ENCODE results near the gene AMPD3. TPM values are rescaled to one million over a fixed set of nuclear protein-coding genes. Genes with fewer than 3 reads are reported as not detected.

The AMPD3 gene
- total and polyA plus RNA-seq, 7 donors = 23.5 to 120 (median 67.7) TPM

- no peak for DNase-seq
- TF ChIP-seq CTCF (IDR thresholded peaks at IDR 0.05) = no peak
- no peaks in the 10 kb centered on the region for H3K27me3 ChIP-seq (ENCODE audit: insufficient read depth in 3 of 3, low read length in 2 of 3)
- no peak for ATAC-seq
- no peaks in the 10 kb centered on the region for H3K36me3 ChIP-seq (ENCODE audit: insufficient read depth in 1 of 2, low read depth in 1 of 2)
- H3K9me3 ChIP-seq = peaks cover 10% of the 10 kb centered on the region
- H3K27ac ChIP-seq = no peak overlapping the region
- no peaks in the 10 kb centered on the region for H3K4me1 ChIP-seq
- intact Hi-C loops (cut with DNase I) = no loop called here
- H3K4me3 ChIP-seq = no peak overlapping the region
- 30 to 45% (median 31%) methylated on average over 6 of the region's 6 CpGs for WGBS, 3 donors
These were observed 36.7 kb upstream of the AMPD3 start for GRCh38 chr11:10418259-10418949.

- Histone ChIP-seq H3K4me1 (no peaks in the 10 kb centered on the region), H3K27ac (no peak overlapping the region), H3K27me3 (ENCODE audit: insufficient read depth in 3 of 3, low read length in 2 of 3) (no peaks in the 10 kb centered on the region), H3K9me3 (peaks cover 10% of the 10 kb centered on the region), H3K36me3 (ENCODE audit: insufficient read depth in 1 of 2, low read depth in 1 of 2) (no peaks in the 10 kb centered on the region), H3K4me3 (no peak overlapping the region)
- intact Hi-C loops (cut with DNase I) = no loop called here
- no peak for TF ChIP-seq CTCF (IDR thresholded peaks at IDR 0.05)
- WGBS, 3 donors = 22 to 51% (median 31%) methylated on average over 3 of the region's 3 CpGs
- DNase-seq (no peak), ATAC-seq (no peak)
These were observed 36.1 kb upstream of the AMPD3 start for GRCh38 chr11:10418950-10419310.

GRCh38 chr11:10426475-10426874 is 28.6 kb upstream of the AMPD3 start:
- H3K36me3 ChIP-seq (ENCODE audit: insufficient read depth in 1 of 2, low read depth in 1 of 2) = no peaks in the 10 kb centered on the region
- ATAC-seq = no peak
- H3K9me3 ChIP-seq = peaks cover 5% of the 10 kb centered on the region
- intact Hi-C loops (cut with DNase I) = no loop called here
- peaks cover 0 to 2% (median 0%) of the 10 kb centered on the region in 3 donors for H3K27me3 ChIP-seq (ENCODE audit: insufficient read depth in 3 of 3, low read length in 2 of 3)
- no peak for TF ChIP-seq CTCF (IDR thresholded peaks at IDR 0.05)
- no peak overlapping the region for H3K27ac ChIP-seq
- no peaks in the 10 kb centered on the region for H3K4me1 ChIP-seq
- DNase-seq = no peak
- 85 to 92% (median 91%) methylated on average over 3 of the region's 3 CpGs for WGBS, 3 donors
- H3K4me3 ChIP-seq = no peak overlapping the region

- 31 to 54% (median 45%) methylated on average over 1 of the region's 1 CpG for WGBS, 3 donors
- no peak for TF ChIP-seq CTCF (IDR thresholded peaks at IDR 0.05)
- intact Hi-C loops (cut with DNase I) = no loop called here
- ATAC-seq (no peak), DNase-seq (no peak)
- H3K4me3 ChIP-seq = no peak overlapping the region
- no peaks in the 10 kb centered on the region for H3K9me3 ChIP-seq
- no peak overlapping the region for H3K27ac ChIP-seq
- H3K36me3 ChIP-seq (ENCODE audit: insufficient read depth in 1 of 2, low read depth in 1 of 2) = no peaks in the 10 kb centered on the region
- no peaks in the 10 kb centered on the region for H3K4me1 ChIP-seq
- H3K27me3 ChIP-seq (ENCODE audit: insufficient read depth in 3 of 3, low read length in 2 of 3) = peaks cover 0 to 2% (median 0%) of the 10 kb centered on the region in 3 donors
These were observed 26.6 kb upstream of the AMPD3 start for GRCh38 chr11:10428453-10428852.

- WGBS, 3 donors = 96 to 100% (median 97%) methylated on average over 2 of the region's 2 CpGs
- no peak overlapping the region for H3K27ac ChIP-seq
- no peaks in the 10 kb centered on the region for H3K4me1 ChIP-seq
- no peaks in the 10 kb centered on the region for H3K36me3 ChIP-seq (ENCODE audit: insufficient read depth in 1 of 2, low read depth in 1 of 2)
- intact Hi-C loops (cut with DNase I) = no loop called here
- no peak overlapping the region for H3K4me3 ChIP-seq
- no peak for ATAC-seq
- TF ChIP-seq CTCF (IDR thresholded peaks at IDR 0.05) = no peak
- no peak for DNase-seq
- no peaks in the 10 kb centered on the region for H3K9me3 ChIP-seq
- H3K27me3 ChIP-seq (ENCODE audit: insufficient read depth in 3 of 3, low read length in 2 of 3) = peaks cover 0 to 2% (median 0%) of the 10 kb centered on the region in 3 donors
These were observed 25.5 kb upstream of the AMPD3 start for GRCh38 chr11:10429526-10429925.
